ENCODE results near the gene ZNF618. TPM values are rescaled to one million over a fixed set of nuclear protein-coding genes. Genes with fewer than 3 reads are reported as not detected.

Gene ZNF618
- total RNA-seq, 1 experiment from 2014 or later, result 1.2 TPM

- Mint-ChIP-seq H3K36me3 (ENCODE audit: insufficient read depth, unreplicated experiment) (peaks cover 18% of the 10 kb centered on the region), H3K4me3 (ENCODE audit: unreplicated experiment) (no peak overlapping the region), H3K9me3 (ENCODE audit: unreplicated experiment) (no peaks in the 10 kb centered on the region), H3K27ac (ENCODE audit: unreplicated experiment) (no peak overlapping the region), H3K27me3 (ENCODE audit: insufficient read depth, unreplicated experiment) (no peaks in the 10 kb centered on the region), H3K4me1 (ENCODE audit: low read depth, unreplicated experiment) (peaks cover 9% of the 10 kb centered on the region)
- no TSS peak for BruUV-seq (replicated peaks)
- DNase-seq, result no peak
- intact Hi-C loops (cut with micrococcal nuclease; ENCODE audit: unreplicated experiment), result no loop called here
- TF ChIP-seq CTCF (IDR thresholded peaks at IDR 0.05; ENCODE audit: insufficient read depth in 1 of 2, low read depth in 1 of 2, low read length in 1 of 2, severe bottlenecking in 1 of 2, unreplicated experiment in 1 of 2), result no peak
- Histone ChIP-seq H3K9me3 (no peaks in the 10 kb centered on the region), H3K4me3 (ENCODE audit: low read depth, low read length) (no peak overlapping the region), H3K36me3 (ENCODE audit: control insufficient read depth, insufficient read depth, low read length) (peaks cover 16% of the 10 kb centered on the region), H3K4me1 (peaks cover 3% of the 10 kb centered on the region; the same call in 1 of the 2 replicates), H3K27me3 (replicated peaks; ENCODE audit: control insufficient read depth, insufficient read depth, low read length) (no peaks in the 10 kb centered on the region)
- ChIA-PET POLR2A (no interaction called here), CTCF (interaction anchor here (1.9 kb wide), 1 partner anchor 10 kb away, joined by 5 read pairs; no protein-coding TSS in a partner anchor)
These were observed 216.2 kb downstream of the ZNF618 start for GRCh38 chr9:114092336-114092735.

DNA sequence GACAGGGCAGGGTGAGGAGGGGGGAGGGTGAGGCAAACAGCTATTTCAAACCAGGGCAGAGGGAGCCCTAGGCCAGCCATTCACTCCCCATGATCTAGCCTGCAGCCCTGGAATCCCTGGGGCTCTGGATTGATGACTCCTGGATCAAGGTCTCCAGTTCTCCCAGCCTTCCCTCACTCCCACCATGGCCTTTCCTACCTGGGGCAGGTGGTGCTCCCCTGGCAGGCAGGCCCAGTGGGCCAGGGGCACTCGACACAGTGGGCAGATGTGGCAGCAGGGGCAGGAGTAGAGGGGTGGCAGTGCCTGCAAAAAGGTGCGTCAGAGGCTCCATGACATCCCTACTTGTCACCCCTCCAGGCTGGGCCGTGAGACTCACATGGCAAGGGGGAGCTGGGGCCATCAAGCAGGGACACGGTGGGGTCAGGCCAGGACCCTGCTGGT lies 216.9 kb downstream of the ZNF618 start:
- no peak overlapping the region for H3K4me3 Mint-ChIP-seq (ENCODE audit: unreplicated experiment)

GRCh38 chr9:114093761-114094505 lies 217.8 kb downstream of the ZNF618 start:
- Mint-ChIP-seq H3K27me3 (ENCODE audit: insufficient read depth, unreplicated experiment) (no peaks in the 10 kb centered on the region), H3K4me1 (ENCODE audit: low read depth, unreplicated experiment) (peaks cover 13% of the 10 kb centered on the region), H3K4me3 (ENCODE audit: unreplicated experiment) (no peak overlapping the region), H3K36me3 (ENCODE audit: insufficient read depth, unreplicated experiment) (peaks cover 22% of the 10 kb centered on the region), H3K27ac (ENCODE audit: unreplicated experiment) (no peak overlapping the region), H3K9me3 (ENCODE audit: unreplicated experiment) (no peaks in the 10 kb centered on the region)
- CTCF ChIA-PET, result interaction anchor here (2.3 kb wide), 1 partner anchor 12 kb away, joined by 5 read pairs; no protein-coding TSS in a partner anchor
- Histone ChIP-seq H3K9me3 (no peaks in the 10 kb centered on the region), H3K4me1 (peaks cover 8% of the 10 kb centered on the region), H3K36me3 (ENCODE audit: control insufficient read depth, insufficient read depth, low read length) (peaks cover 16% of the 10 kb centered on the region), H3K27me3 (replicated peaks; ENCODE audit: control insufficient read depth, insufficient read depth, low read length) (no peaks in the 10 kb centered on the region), H3K4me3 (ENCODE audit: low read depth, low read length) (no peak overlapping the region)
- POLR2A ChIA-PET, result no interaction called here
- BruUV-seq (replicated peaks), result no TSS peak
- no peak for TF ChIP-seq CTCF (IDR thresholded peaks at IDR 0.05; ENCODE audit: insufficient read depth in 1 of 2, low read depth in 1 of 2, low read length in 1 of 2, severe bottlenecking in 1 of 2, unreplicated experiment in 1 of 2)
- DNase-seq, result no peak
- intact Hi-C loops (cut with micrococcal nuclease; ENCODE audit: unreplicated experiment), result no loop called here

More for the DNA sequence above, 216.9 kb downstream of the ZNF618 start:
- H3K4me3 ChIP-seq (ENCODE audit: low read depth, low read length), result no peak overlapping the region
- TF ChIP-seq CTCF (IDR thresholded peaks at IDR 0.05; ENCODE audit: insufficient read depth in 1 of 2, low read depth in 1 of 2, low read length in 1 of 2, severe bottlenecking in 1 of 2, unreplicated experiment in 1 of 2), result no peak
- no peaks in the 10 kb centered on the region for H3K27me3 ChIP-seq (replicated peaks; ENCODE audit: control insufficient read depth, insufficient read depth, low read length)
- Mint-ChIP-seq H3K9me3 (ENCODE audit: unreplicated experiment) (no peaks in the 10 kb centered on the region), H3K27ac (ENCODE audit: unreplicated experiment) (no peak overlapping the region), H3K4me1 (ENCODE audit: low read depth, unreplicated experiment) (peaks cover 13% of the 10 kb centered on the region), H3K27me3 (ENCODE audit: insufficient read depth, unreplicated experiment) (no peaks in the 10 kb centered on the region), H3K36me3 (ENCODE audit: insufficient read depth, unreplicated experiment) (peaks cover 22% of the 10 kb centered on the region)
- no TSS peak for BruUV-seq (replicated peaks)
- POLR2A ChIA-PET, result no interaction called here
- H3K9me3 ChIP-seq, result no peaks in the 10 kb centered on the region
- H3K36me3 ChIP-seq (ENCODE audit: control insufficient read depth, insufficient read depth, low read length), result peaks cover 16% of the 10 kb centered on the region
- CTCF ChIA-PET, result interaction anchor here (2.3 kb wide), 1 partner anchor 11 kb away, joined by 5 read pairs; no protein-coding TSS in a partner anchor
- intact Hi-C loops (cut with micrococcal nuclease; ENCODE audit: unreplicated experiment), result no loop called here
- DNase-seq, result no peak
- H3K4me1 ChIP-seq, result peaks cover 6% of the 10 kb centered on the region; the same call in 1 of the 2 replicates
